Bronchial epithelial cell (primary cell): Measurements from ENCODE around the gene IGLL1. TPM values are rescaled to one million over a fixed set of nuclear protein-coding genes. Genes with fewer than 3 reads are reported as not detected.
"Not testable (repeated sequence)": the region's sequence is repeated elsewhere in the genome, so short reads cannot be mapped to it uniquely, and the experiment has no call there.

Experiments used
- DNase-seq: peaks from one replicate; pipeline ENCODE4 v3.0.0-alpha.2; 2010; ENCODE audit warnings: low read depth
- FAIRE-seq: peaks from 2 replicates; lab custom pipeline; 2011; peaks lifted over from hg19 to GRCh38; lab: Jason Lieb, UNC
- H3K27me3 ChIP-seq: 2 replicates; pipeline ENCODE4 v1.5.1; 2011; ENCODE audit warnings: low read length; ENCODE audit not compliant: control insufficient read depth, insufficient read depth
- H3K36me3 ChIP-seq: 2 replicates; pipeline ENCODE4 v1.5.1; 2011; ENCODE audit warnings: low read length; ENCODE audit not compliant: control insufficient read depth, insufficient read depth
- H3K4me3 ChIP-seq: 2 replicates; pipeline ENCODE4 v1.5.1; 2011; ENCODE audit warnings: mild to moderate bottlenecking, low read depth, low read length, control low read depth
- total RNA-seq: library from RNA; depleted of rRNA; stranded (reverse); fragments of >200 nt; gene quantifications from 2 replicates; pipeline ENCODE4 v1.2.1, GENCODE V29; 2014
- TF ChIP-seq, protein P1 (sequence below): IDR thresholded peaks from 2 replicates; pipeline ENCODE4 v1.5.1; 2011; ENCODE audit warnings: mild to moderate bottlenecking, moderate library complexity, low read length, control low read depth, inconsistent platforms; ENCODE audit not compliant: insufficient read depth, severe bottlenecking

The IGLL1 gene
- total RNA-seq, 1 donor from 2014 or later, result not detected

DNA sequence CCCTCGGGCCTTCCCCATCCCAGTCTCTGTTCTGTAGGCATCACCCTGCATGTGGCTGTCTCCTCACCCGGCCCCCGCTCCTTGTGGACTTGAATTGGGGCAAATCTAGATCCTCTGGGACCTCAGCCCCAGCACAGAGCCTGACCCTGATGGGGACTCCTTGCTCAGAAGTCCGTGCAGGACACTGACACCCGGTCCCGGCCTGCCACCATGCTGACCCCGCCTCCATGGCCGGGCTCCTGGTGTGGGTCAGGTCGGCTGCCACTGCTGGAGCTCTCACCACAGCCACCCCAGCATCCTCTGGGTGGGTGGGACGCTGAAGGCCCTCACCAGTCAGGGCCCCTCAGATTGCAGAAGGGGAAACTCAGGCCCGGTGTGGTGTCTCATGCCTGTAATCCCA is 1.8 kb downstream of the IGLL1 start:
- DNase-seq (no peak), FAIRE-seq (no peak)
- Histone ChIP-seq H3K36me3 (no peaks in the 10 kb centered on the region), H3K4me3 (no peak overlapping the region), H3K27me3 (no peaks in the 10 kb centered on the region)
- TF ChIP-seq, protein P1, sequence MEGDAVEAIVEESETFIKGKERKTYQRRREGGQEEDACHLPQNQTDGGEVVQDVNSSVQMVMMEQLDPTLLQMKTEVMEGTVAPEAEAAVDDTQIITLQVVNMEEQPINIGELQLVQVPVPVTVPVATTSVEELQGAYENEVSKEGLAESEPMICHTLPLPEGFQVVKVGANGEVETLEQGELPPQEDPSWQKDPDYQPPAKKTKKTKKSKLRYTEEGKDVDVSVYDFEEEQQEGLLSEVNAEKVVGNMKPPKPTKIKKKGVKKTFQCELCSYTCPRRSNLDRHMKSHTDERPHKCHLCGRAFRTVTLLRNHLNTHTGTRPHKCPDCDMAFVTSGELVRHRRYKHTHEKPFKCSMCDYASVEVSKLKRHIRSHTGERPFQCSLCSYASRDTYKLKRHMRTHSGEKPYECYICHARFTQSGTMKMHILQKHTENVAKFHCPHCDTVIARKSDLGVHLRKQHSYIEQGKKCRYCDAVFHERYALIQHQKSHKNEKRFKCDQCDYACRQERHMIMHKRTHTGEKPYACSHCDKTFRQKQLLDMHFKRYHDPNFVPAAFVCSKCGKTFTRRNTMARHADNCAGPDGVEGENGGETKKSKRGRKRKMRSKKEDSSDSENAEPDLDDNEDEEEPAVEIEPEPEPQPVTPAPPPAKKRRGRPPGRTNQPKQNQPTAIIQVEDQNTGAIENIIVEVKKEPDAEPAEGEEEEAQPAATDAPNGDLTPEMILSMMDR, result no peak

DNA sequence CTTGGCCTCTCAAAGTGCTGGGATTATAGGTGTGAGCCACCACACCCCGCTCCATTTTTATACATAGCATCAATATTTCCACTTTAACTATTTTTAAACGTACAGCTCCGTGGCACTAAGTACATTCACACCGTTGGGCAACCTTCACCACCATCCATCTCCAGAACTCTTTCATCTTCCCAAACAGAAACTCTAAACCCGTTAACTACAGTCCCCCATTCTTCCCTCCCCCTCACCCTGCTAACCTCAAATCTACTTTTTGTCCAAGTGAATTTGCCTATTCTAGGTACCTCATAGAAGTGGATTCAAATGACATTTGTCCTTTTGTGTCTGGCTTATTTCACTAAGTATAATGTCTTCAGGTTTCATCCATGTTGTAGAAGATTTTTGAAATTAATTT is 3.4 kb downstream of the IGLL1 start:
- Histone ChIP-seq H3K4me3 (no peak overlapping the region), H3K36me3 (no peaks in the 10 kb centered on the region), H3K27me3 (no peaks in the 10 kb centered on the region)
- no peak for FAIRE-seq
- DNase-seq, result no peak
- TF ChIP-seq, protein P1, result no peak

DNA sequence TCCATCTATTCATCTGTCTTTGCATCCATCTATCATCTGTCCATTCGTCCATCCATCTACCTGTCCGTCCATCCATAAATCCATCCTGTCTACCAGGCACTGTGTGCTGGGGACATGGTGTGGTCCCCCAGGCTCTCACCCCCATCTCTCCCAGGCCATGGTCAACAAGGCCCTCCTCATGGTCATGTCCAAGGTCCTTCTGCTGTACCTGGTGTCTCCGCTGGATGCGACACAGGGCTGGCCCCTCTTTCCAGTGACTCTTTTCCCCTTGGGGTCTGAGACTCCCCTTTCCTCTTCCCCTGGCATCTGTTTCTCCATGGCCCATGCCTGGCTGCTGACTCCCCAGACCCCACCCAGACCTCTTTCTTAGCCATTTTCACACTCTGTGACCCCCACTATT is 4.5 kb downstream of the IGLL1 start:
- no peak overlapping the region for H3K4me3 ChIP-seq
- H3K36me3 ChIP-seq, result no peaks in the 10 kb centered on the region
- TF ChIP-seq, protein P1, result no peak
- FAIRE-seq (no peak), DNase-seq (no peak)
- H3K27me3 ChIP-seq, result no peaks in the 10 kb centered on the region

DNA sequence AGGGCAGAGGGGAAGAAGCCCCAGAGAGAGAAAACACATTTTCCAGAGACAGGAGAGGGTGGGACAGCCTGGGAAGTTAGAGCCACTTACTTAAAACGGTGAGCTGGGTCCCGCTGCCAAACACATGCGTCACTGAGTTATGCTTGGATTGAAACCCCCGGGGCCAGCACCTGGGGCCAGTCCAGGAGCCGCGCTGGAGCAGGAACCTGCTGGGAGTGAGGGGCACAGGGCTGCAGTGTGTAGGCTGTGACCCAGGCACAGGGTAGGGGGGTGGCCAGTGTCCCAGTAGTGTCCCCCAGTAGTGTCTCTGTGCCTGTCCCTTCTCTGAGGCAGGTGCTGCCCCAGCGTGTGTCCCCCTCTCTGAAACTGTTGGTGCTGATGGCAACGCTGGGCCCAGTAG is 5.2 kb downstream of the IGLL1 start:
- no peak for FAIRE-seq
- Histone ChIP-seq H3K4me3 (no peak overlapping the region), H3K27me3 (no peaks in the 10 kb centered on the region), H3K36me3 (no peaks in the 10 kb centered on the region)
- DNase-seq, result no peak
- TF ChIP-seq, protein P1, result no peak

DNA sequence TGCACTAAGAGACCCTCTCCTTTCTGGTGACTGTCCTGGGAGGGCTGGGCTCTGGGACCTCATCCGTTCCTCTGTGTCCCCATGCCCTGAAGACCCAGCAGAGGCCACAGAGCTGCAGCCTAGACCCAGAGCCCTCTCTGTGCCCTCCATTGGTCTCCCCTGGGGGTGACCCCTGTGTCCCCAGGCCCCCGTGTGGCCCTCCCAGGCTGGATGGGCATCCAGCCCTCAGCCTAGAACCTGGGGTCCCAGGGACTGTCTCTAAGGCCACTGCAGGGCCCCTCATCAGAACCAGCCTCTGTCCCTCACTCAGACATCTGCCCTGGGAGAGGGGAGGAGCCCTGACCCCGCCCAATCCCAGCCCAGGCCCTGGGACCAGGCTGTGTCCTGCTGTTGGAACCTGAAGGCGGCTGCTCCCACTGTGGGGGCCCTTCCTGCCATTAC is 5.7 kb downstream of the IGLL1 start:
- H3K36me3 ChIP-seq, result no peaks in the 10 kb centered on the region
- FAIRE-seq, result no peak
- H3K4me3 ChIP-seq, result no peak overlapping the region
- H3K27me3 ChIP-seq, result no peaks in the 10 kb centered on the region
- no peak for DNase-seq
- TF ChIP-seq, protein P1, result no peak

DNA sequence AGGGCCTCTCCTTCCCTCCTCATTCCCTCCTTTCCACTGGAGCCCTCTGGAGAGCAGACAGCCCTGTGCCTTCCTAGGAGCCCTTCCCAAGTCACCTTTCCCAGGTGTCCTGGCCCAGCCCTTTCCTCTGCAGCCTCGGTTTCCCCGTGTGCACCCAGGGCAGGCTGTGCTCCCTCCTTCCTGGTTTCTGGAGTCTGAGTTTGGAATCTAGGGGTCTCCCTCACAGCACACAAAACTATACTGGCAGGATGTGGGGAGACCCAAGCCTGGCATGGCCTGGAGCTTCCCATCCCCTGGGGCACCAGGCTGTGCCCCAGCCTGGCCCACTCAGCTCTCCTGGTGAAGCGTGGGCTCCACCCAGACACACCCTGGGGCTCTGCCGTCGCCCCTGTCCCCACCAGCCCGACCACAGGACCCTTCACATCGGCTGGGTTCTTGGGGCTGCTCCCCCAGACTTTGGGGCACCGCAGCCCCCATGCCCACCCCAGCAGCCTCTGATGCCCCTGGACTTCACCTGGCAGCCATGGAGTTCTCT is 6.3 kb downstream of the IGLL1 start:
- FAIRE-seq, H3K36me3 ChIP-seq, H3K4me3 ChIP-seq, H3K27me3 ChIP-seq, DNase-seq: not testable (repeated sequence)

DNA sequence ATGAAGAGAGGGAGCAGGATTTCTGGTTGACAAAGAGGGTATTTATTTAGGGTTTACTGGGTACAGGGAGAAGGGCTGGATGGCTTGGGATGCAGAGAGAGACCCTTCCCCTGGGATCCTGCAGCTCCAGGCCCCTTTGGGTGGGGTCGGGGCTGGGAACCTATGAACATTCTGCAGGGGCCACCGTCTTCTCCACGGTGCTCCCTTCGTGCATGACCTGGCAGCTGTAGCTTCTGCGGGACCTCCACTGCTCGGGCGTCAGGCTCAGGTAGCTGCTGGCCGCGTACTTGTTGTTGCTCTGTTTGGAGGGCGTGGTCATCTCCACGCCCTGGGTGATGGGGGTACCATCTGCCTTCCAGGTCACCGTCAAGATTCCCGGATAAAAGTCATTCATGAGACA is 7.0 kb downstream of the IGLL1 start:
- not testable (repeated sequence) for H3K36me3 ChIP-seq, H3K27me3 ChIP-seq, H3K4me3 ChIP-seq, DNase-seq, FAIRE-seq
